B cell (primary cell): Measurements from ENCODE around the gene SYNE4. TPM values are rescaled to one million over a fixed set of nuclear protein-coding genes. Genes with fewer than 3 reads are reported as not detected.

Experiments used
- ATAC-seq: fragments of 200-7000 bp; cut with Tn5 transposase; one replicate; pipeline ENCODE4 v1.10.0; 2021; ENCODE audit warnings: low read depth, mild to moderate bottlenecking, moderate number of reproducible peaks, moderate library complexity
- CTCF ChIA-PET: fragments of 350-600 bp; sonication (Branson Sonifier 250); formaldehyde crosslinking; loops from one replicate; lab custom pipeline; 2021; ENCODE audit warnings: antibody characterized with exemption, inconsistent platforms; lab: Charles Lee
- POLR2A ChIA-PET: fragments of 350-600 bp; sonication (Branson Sonifier 250); formaldehyde crosslinking; loops from one replicate; lab custom pipeline; 2021; ENCODE audit warnings: antibody characterized with exemption; lab: Charles Lee
- DNase-seq: peaks from one replicate; pipeline ENCODE4 v3.0.0; 2013
- H2AFZ ChIP-seq: 2 replicates; pipeline ENCODE4 v1.6.1; 2012; ENCODE audit warnings: mild to moderate bottlenecking, low read depth, low read length; ENCODE audit not compliant: insufficient read depth, poor library complexity, severe bottlenecking
- H3K27ac ChIP-seq, 2 donors: 1 replicate in 1 of 2; 2 replicates in 1 of 2; pipeline ENCODE4 v1.5.1; 2012 to 2013; ENCODE audit warnings: low read length in 2 of 2, mild to moderate bottlenecking in 2 of 2, moderate library complexity in 1 of 2
- H3K27me3 ChIP-seq, 4 experiments: fragments of 200-600 bp in 1 of 4; sonication (generic) in 1 of 4; replicated peaks in 1 of 4; 1 replicate in 2 of 4; 2 replicates in 2 of 4; pipeline versions ENCODE4 v1.6.1 to v1.7.0; 2013 to 2016; ENCODE audit warnings: low read length in 3 of 4, mild to moderate bottlenecking in 2 of 4, mixed read lengths in 1 of 4, moderate library complexity in 1 of 4; ENCODE audit not compliant: insufficient read depth in 4 of 4, control insufficient read depth in 3 of 4; ENCODE audit errors: control extremely low read depth in 1 of 4
- H3K36me3 ChIP-seq, 2 experiments: replicated peaks in 1 of 2; 1 replicate in 1 of 2; 2 replicates in 1 of 2; pipeline versions ENCODE4 v1.6.1 to v1.7.1; 2013; ENCODE audit warnings: low read length in 1 of 2; ENCODE audit not compliant: insufficient read depth in 2 of 2, control insufficient read depth in 1 of 2; ENCODE audit errors: control extremely low read depth in 1 of 2, extremely low read depth in 1 of 2
- H3K4me1 ChIP-seq, 2 donors: fragments of 200-600 bp in 1 of 2; sonication (generic) in 1 of 2; 1 replicate in 1 of 2; 2 replicates in 1 of 2; pipeline versions ENCODE4 v1.5.1 to v1.6.1; 2013 to 2017; ENCODE audit warnings: low read length in 2 of 2; ENCODE audit not compliant: control insufficient read depth in 2 of 2, insufficient read depth in 2 of 2
- H3K4me2 ChIP-seq: replicated peaks from 2 replicates; pipeline ENCODE3; 2012; ENCODE audit warnings: mild to moderate bottlenecking, low read depth, low read length; ENCODE audit not compliant: poor library complexity, severe bottlenecking
- H3K4me3 ChIP-seq, 5 experiments: fragments of 200-600 bp in 1 of 5; sonication (generic) in 1 of 5; 1 replicate in 3 of 5; 2 replicates in 2 of 5; pipeline versions ENCODE4 v1.5.1 to v1.7.0; 2011 to 2016; ENCODE audit warnings: low read length in 4 of 5, mild to moderate bottlenecking in 4 of 5, low read depth in 2 of 5, control low read depth in 1 of 5, moderate library complexity in 1 of 5; ENCODE audit not compliant: insufficient read depth in 1 of 5; ENCODE audit errors: control extremely low read depth in 1 of 5, extremely low read depth in 1 of 5
- H3K79me2 ChIP-seq: fragments of 200-600 bp; sonication (generic); one replicate; pipeline ENCODE4 v1.6.0; 2016; ENCODE audit warnings: low read length; ENCODE audit not compliant: control insufficient read depth, insufficient read depth
- H3K9ac ChIP-seq: fragments of 200-600 bp; sonication (generic); 2 replicates; pipeline ENCODE4 v1.6.1; 2017; ENCODE audit warnings: mild to moderate bottlenecking, low read length, moderate library complexity
- H3K9me3 ChIP-seq, 3 donors: one replicate each; pipeline versions ENCODE4 v1.6.1 to v1.7.1; 2013; ENCODE audit warnings: low read length in 2 of 3; ENCODE audit not compliant: control insufficient read depth in 2 of 3, insufficient read depth in 1 of 3; ENCODE audit errors: control extremely low read depth in 1 of 3
- H4K20me1 ChIP-seq: 2 replicates; pipeline ENCODE4 v1.6.0; 2012; ENCODE audit warnings: mild to moderate bottlenecking, low read length; ENCODE audit not compliant: insufficient read depth, control insufficient read depth, poor library complexity, severe bottlenecking
- H3K27ac Mint-ChIP-seq: one replicate; pipeline ENCODE4 v1.8.0; 2021; ENCODE audit warnings: mixed read lengths
- H3K27me3 Mint-ChIP-seq: one replicate; pipeline ENCODE4 v1.8.0; 2021; ENCODE audit warnings: mixed read lengths
- H3K4me1 Mint-ChIP-seq: one replicate; pipeline ENCODE4 v1.8.0; 2021; ENCODE audit warnings: mixed read lengths
- H3K4me3 Mint-ChIP-seq: one replicate; pipeline ENCODE4 v1.8.0; 2021; ENCODE audit warnings: mixed read lengths
- H3K9me3 Mint-ChIP-seq: one replicate; pipeline ENCODE4 v1.8.0; 2022; ENCODE audit warnings: mixed read lengths; ENCODE audit not compliant: insufficient read depth
- EZH2 ChIP-seq: IDR thresholded peaks from 2 replicates; pipeline ENCODE4 v1.6.1; 2012; ENCODE audit warnings: borderline replicate concordance, low read depth, mild to moderate bottlenecking, moderate library complexity, low read length; ENCODE audit not compliant: insufficient read depth, poor library complexity, severe bottlenecking
- WGBS: methylation state at CpG from one replicate; pipeline ENCODE4 v1.1.5; 2013; ENCODE audit warnings: missing lambda C conversion rate; ENCODE audit not compliant: insufficient coverage; 5-methylcytosine and 5-hydroxymethylcytosine counted together
- intact Hi-C: fragments of 100-400 bp; cut with micrococcal nuclease; formaldehyde crosslinking; loops from one replicate; pipeline ENCODE4 v1.10.0; 2022
- polyA plus RNA-seq: library from polyadenylated mRNA; depleted of rRNA; stranded (reverse); fragments of >200 nt; gene quantifications from 2 replicates; pipeline ENCODE4 v1.2.3, GENCODE V29; 2012
- total RNA-seq, 2 donors: library from RNA; stranded (reverse); fragments of 120-200 nt in 1 of 2; gene quantifications; 1 replicate in 1 of 2; 2 replicates in 1 of 2; pipeline versions ENCODE4 v1.2.3 to v1.2.4, GENCODE V29; 2013 to 2022
- TF ChIP-seq, protein P1 (sequence below): fragments of 200-600 bp; IDR thresholded peaks from one replicate; pipeline ENCODE4 v1.8.0; 2022; ENCODE audit warnings: antibody characterized with exemption, mild to moderate bottlenecking

Gene SYNE4
- total and polyA plus RNA-seq, 2 donors (not counting 1 experiment from before 2014, with no cell fraction given), result 2.3 to 2.4 TPM

DNA sequence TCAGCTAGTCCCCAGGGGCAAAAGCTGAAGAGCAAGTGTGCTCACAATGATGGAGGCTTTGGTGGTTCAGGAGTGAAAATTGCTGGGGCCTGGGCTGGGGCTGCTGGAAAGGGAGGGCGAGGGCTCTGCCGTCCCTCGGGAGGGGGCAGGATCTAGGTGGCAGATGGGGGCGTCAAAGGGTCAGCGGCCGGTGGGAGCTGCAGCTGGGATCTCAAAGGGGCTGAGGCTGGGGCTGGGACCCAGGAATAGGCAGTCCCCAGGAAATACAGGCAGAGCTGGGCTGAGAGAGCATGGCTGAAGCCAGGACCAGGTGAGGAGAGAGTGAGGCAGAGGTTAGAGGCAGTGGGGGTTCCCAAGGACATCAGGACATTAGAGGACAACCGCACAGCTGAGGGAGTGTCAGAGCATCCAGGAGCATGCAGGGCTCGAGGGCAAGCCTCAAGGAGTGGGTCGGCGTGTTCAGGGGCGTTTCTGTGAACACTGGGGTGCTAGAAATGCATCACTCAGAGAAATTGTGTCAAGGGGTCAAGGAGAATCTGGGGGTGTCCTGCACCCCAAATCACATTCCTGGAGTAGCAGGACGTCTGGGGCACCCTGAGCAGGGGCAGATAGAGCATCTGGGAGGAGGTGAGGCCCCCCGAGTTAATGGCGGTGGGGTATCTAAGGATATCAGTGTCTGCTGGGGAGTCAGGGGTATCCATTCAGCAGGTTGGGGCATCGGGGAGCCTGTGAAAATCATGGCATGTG is 1.2 kb upstream of the SYNE4 start:
- Histone ChIP-seq H3K27ac (no peak overlapping the region), H3K4me2 (peak overlapping the region; percentile 83), H4K20me1 (no peaks in the 10 kb centered on the region), H3K9me3 (no peaks in the 10 kb centered on the region), H3K4me1 (peaks cover 18 to 25% of the 10 kb centered on the region in 2 donors), H3K36me3 (no peaks in the 10 kb centered on the region), H3K4me3 (peak overlapping the region in 3 of 5 experiments; percentile 29 to 36 (median 35)), H3K27me3 (peaks cover 0 to 12% (median 1%) of the 10 kb centered on the region in 4 experiments), H3K79me2 (peaks cover 9% of the 10 kb centered on the region), H2AFZ (peak overlapping the region; percentile 59), H3K9ac (peak overlapping the region; percentile 50)
- ATAC-seq (no peak), DNase-seq (no peak)
- ChIA-PET POLR2A (no interaction called here), CTCF (no interaction called here)
- H3K27ac Mint-ChIP-seq, result no peak overlapping the region
- 69% methylated on average over 14 of the region's 15 CpGs for WGBS
- H3K9me3 Mint-ChIP-seq, result no peaks in the 10 kb centered on the region
- peak overlapping the region; percentile 61 for H3K4me3 Mint-ChIP-seq
- no peaks in the 10 kb centered on the region for H3K27me3 Mint-ChIP-seq
- intact Hi-C loops, result no loop called here
- TF ChIP-seq EZH2, result no peak
- TF ChIP-seq, protein P1, sequence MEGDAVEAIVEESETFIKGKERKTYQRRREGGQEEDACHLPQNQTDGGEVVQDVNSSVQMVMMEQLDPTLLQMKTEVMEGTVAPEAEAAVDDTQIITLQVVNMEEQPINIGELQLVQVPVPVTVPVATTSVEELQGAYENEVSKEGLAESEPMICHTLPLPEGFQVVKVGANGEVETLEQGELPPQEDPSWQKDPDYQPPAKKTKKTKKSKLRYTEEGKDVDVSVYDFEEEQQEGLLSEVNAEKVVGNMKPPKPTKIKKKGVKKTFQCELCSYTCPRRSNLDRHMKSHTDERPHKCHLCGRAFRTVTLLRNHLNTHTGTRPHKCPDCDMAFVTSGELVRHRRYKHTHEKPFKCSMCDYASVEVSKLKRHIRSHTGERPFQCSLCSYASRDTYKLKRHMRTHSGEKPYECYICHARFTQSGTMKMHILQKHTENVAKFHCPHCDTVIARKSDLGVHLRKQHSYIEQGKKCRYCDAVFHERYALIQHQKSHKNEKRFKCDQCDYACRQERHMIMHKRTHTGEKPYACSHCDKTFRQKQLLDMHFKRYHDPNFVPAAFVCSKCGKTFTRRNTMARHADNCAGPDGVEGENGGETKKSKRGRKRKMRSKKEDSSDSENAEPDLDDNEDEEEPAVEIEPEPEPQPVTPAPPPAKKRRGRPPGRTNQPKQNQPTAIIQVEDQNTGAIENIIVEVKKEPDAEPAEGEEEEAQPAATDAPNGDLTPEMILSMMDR, result no peak
- H3K4me1 Mint-ChIP-seq, result peaks cover 27% of the 10 kb centered on the region

DNA sequence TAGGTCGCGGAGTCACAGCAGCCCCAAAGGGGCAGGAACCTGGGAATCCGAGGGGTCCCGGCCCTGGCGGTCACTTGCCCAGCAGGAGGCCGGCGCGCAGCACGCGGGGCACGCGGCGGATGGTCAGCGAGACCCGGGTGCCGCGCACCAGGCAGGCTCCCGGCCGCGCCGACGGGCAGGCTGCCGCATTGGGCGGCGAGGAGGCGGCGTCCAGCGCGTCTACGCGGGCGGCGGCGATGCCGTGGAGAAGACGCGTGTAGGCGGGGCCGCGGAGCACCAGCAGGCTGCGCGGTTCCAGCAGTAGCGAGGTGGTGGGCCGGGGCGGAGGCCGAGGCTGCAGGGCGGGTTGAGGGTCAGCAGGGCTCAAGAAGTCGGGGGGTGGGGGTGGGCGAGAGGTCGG is 607 bp upstream of the SYNE4 start:
- no peak for ATAC-seq
- intact Hi-C loops, result no loop called here

More for the DNA sequence above, 607 bp upstream of the SYNE4 start:
- peak overlapping the region; percentile 50 for H3K9ac ChIP-seq
- no peak overlapping the region for H3K27ac ChIP-seq
- H3K27me3 Mint-ChIP-seq, result no peaks in the 10 kb centered on the region
- H3K4me3 ChIP-seq, result peak overlapping the region in 3 of 5 experiments; percentile 29 to 36 (median 35)
- H3K4me1 ChIP-seq, result peaks cover 15 to 20% of the 10 kb centered on the region in 2 donors
- peak overlapping the region; percentile 59 for H2AFZ ChIP-seq
- ChIA-PET CTCF (no interaction called here), POLR2A (no interaction called here)
- H3K4me1 Mint-ChIP-seq, result peaks cover 22% of the 10 kb centered on the region
- WGBS, result 3% methylated on average over 50 of the region's 50 CpGs
- H3K27ac Mint-ChIP-seq, result no peak overlapping the region
- TF ChIP-seq EZH2, result no peak
- TF ChIP-seq, protein P1, result no peak
- no peaks in the 10 kb centered on the region for H4K20me1 ChIP-seq
- H3K36me3 ChIP-seq, result no peaks in the 10 kb centered on the region
- peak overlapping the region; percentile 83 for H3K4me2 ChIP-seq
- no peaks in the 10 kb centered on the region for H3K9me3 Mint-ChIP-seq
- H3K4me3 Mint-ChIP-seq, result peak overlapping the region; percentile 61
- no peaks in the 10 kb centered on the region for H3K9me3 ChIP-seq
- peaks cover 0 to 12% (median 1%) of the 10 kb centered on the region in 4 experiments for H3K27me3 ChIP-seq
- DNase-seq, result peak; percentile 45
- peaks cover 11% of the 10 kb centered on the region for H3K79me2 ChIP-seq
